HEK293 (cell line): Measurements from ENCODE around the gene FASTK.

Experiments used
- BCL6B ChIP-seq: fragments of 450-650 bp; formaldehyde crosslinking; IDR thresholded peaks from 2 replicates; pipeline ENCODE4 v1.5.1; 2017; ENCODE audit warnings: missing biosample characterization, missing genetic modification characterization
- MZF1 ChIP-seq: fragments of 450-650 bp; formaldehyde crosslinking; IDR thresholded peaks from 2 replicates; pipeline ENCODE4 v1.5.1; 2017; ENCODE audit warnings: missing biosample characterization, missing genetic modification characterization, borderline replicate concordance
- PRDM2 ChIP-seq: fragments of 450-650 bp; formaldehyde crosslinking; IDR thresholded peaks from 2 replicates; pipeline ENCODE4 v1.5.1; 2016; ENCODE audit warnings: missing biosample characterization, missing genetic modification characterization, borderline replicate concordance
- PRDM4 ChIP-seq: fragments of 450-650 bp; formaldehyde crosslinking; IDR thresholded peaks from 2 replicates; pipeline ENCODE4 v1.5.1; 2017; ENCODE audit warnings: missing biosample characterization, missing genetic modification characterization
- REST ChIP-seq: fragments of 450-650 bp; formaldehyde crosslinking; IDR thresholded peaks from 2 replicates; pipeline ENCODE4 v1.5.1; 2016; ENCODE audit warnings: missing biosample characterization, missing genetic modification characterization
- ZBTB20 ChIP-seq: fragments of 450-650 bp; formaldehyde crosslinking; IDR thresholded peaks from 2 replicates; pipeline ENCODE4 v1.5.1; 2016; ENCODE audit warnings: missing biosample characterization, missing genetic modification characterization
- ZBTB49 ChIP-seq: fragments of 450-650 bp; formaldehyde crosslinking; IDR thresholded peaks from 2 replicates; pipeline ENCODE4 v1.5.1; 2016; ENCODE audit warnings: missing biosample characterization, missing genetic modification characterization, low read depth
- ZNF211 ChIP-seq: fragments of 450-650 bp; formaldehyde crosslinking; IDR thresholded peaks from 2 replicates; pipeline ENCODE4 v1.5.1; 2016; ENCODE audit warnings: low read depth, missing biosample characterization, missing genetic modification characterization
- ZNF23 ChIP-seq: fragments of 450-650 bp; formaldehyde crosslinking; IDR thresholded peaks from 2 replicates; pipeline ENCODE4 v1.5.1; 2016; ENCODE audit warnings: missing biosample characterization, missing genetic modification characterization, borderline replicate concordance
- ZNF248 ChIP-seq: fragments of 450-650 bp; formaldehyde crosslinking; IDR thresholded peaks from 2 replicates; pipeline ENCODE4 v1.5.1; 2017; ENCODE audit warnings: missing biosample characterization, missing genetic modification characterization
- ZNF335 ChIP-seq: fragments of 450-650 bp; formaldehyde crosslinking; conservative IDR thresholded peaks from 2 replicates; pipeline ENCODE4 v1.5.1; 2016; ENCODE audit warnings: missing biosample characterization, missing genetic modification characterization
- ZNF341 ChIP-seq: fragments of 450-650 bp; formaldehyde crosslinking; IDR thresholded peaks from 2 replicates; pipeline ENCODE4; 2016; ENCODE audit warnings: low read depth, missing biosample characterization, missing genetic modification characterization
- ZNF37A ChIP-seq: fragments of 450-650 bp; IDR thresholded peaks from 2 replicates; pipeline ENCODE4 v1.5.1; 2018; ENCODE audit warnings: missing biosample characterization, missing genetic modification characterization
- ZNF518A ChIP-seq: fragments of 450-650 bp; formaldehyde crosslinking; conservative IDR thresholded peaks from 2 replicates; pipeline ENCODE4 v1.5.1; 2016; ENCODE audit warnings: low read depth, missing biosample characterization, missing genetic modification characterization
- ZNF580 ChIP-seq: fragments of 450-650 bp; formaldehyde crosslinking; IDR thresholded peaks from 2 replicates; pipeline ENCODE4 v1.5.1; 2016; ENCODE audit warnings: missing biosample characterization, missing genetic modification characterization
- ZNF701 ChIP-seq: fragments of 450-650 bp; formaldehyde crosslinking; IDR thresholded peaks from 2 replicates; pipeline ENCODE4 v1.5.1; 2016; ENCODE audit warnings: missing biosample characterization, missing genetic modification characterization

FASTK gene

GRCh38 chr7:151060416-151061212, 20.0 kb downstream of the FASTK start (continued):
- TF ChIP-seq ZNF518A (tag by site-specific recombination), result no peak
- TF ChIP-seq PRDM2, result no peak
- no peak for TF ChIP-seq ZNF23
- TF ChIP-seq ZNF580 (tag by site-specific recombination), result no peak
- no peak for TF ChIP-seq ZNF335 (tag by site-specific recombination)
- TF ChIP-seq MZF1 (tag by site-specific recombination), result no peak
- TF ChIP-seq PRDM4 (tag by site-specific recombination), result no peak
- peak; percentile 16; the same call in 1 of the 2 replicates for TF ChIP-seq ZBTB20 (tag by site-specific recombination)
- no peak for TF ChIP-seq ZNF37A (tag by site-specific recombination)
- peak; percentile 92 for TF ChIP-seq ZNF341 (tag by site-specific recombination)
- peak; percentile 38; the same call in 1 of the 2 replicates for TF ChIP-seq REST (tag by site-specific recombination)
- TF ChIP-seq ZNF248 (tag by site-specific recombination), result no peak
- TF ChIP-seq ZBTB49 (tag by site-specific recombination), result no peak
- no peak for TF ChIP-seq ZNF701 (tag by site-specific recombination)
- no peak for TF ChIP-seq BCL6B
- no peak for TF ChIP-seq ZNF211 (tag by site-specific recombination)
